Calu3 (cell line): ENCODE measurements around the gene ATP2C2. TPM values are rescaled to one million over a fixed set of nuclear protein-coding genes. Genes with fewer than 3 reads are reported as not detected.
"Not testable (repeated sequence)": the region's sequence is repeated elsewhere in the genome, so short reads cannot be mapped to it uniquely, and the experiment has no call there.

Experiments used
- BruUV-seq: library from RNA; stranded (reverse); fragments of 400-500 nt; replicated peaks from 2 replicates; lab custom pipeline; 2021; lab: Mats Ljungman, UMichigan
- CTCF ChIA-PET: fragments of 300-600 bp; sonication (Branson Sonifier 250); formaldehyde crosslinking; loops from one replicate; lab custom pipeline; 2022; ENCODE audit warnings: antibody characterized with exemption; lab: Charles Lee
- DNase-seq: peaks from one replicate; pipeline ENCODE4 v3.0.0; 2022
- H3K27ac Mint-ChIP-seq: one replicate; pipeline ENCODE4 v1.8.0; 2022; ENCODE audit warnings: mixed read lengths; ENCODE audit not compliant: unreplicated experiment
- H3K27me3 Mint-ChIP-seq: one replicate; pipeline ENCODE4 v1.8.0; 2022; ENCODE audit warnings: mixed read lengths; ENCODE audit not compliant: unreplicated experiment
- H3K36me3 Mint-ChIP-seq: one replicate; pipeline ENCODE4 v1.8.0; 2022; ENCODE audit warnings: mild to moderate bottlenecking, moderate library complexity, mixed read lengths; ENCODE audit not compliant: insufficient read depth, unreplicated experiment
- H3K4me1 Mint-ChIP-seq: one replicate; pipeline ENCODE4 v1.8.0; 2022; ENCODE audit warnings: mild to moderate bottlenecking, low read depth, mixed read lengths; ENCODE audit not compliant: unreplicated experiment
- H3K4me3 Mint-ChIP-seq: one replicate; pipeline ENCODE4 v1.8.0; 2022; ENCODE audit warnings: mild to moderate bottlenecking, low read depth, moderate library complexity, mixed read lengths; ENCODE audit not compliant: unreplicated experiment
- H3K9me3 Mint-ChIP-seq: one replicate; pipeline ENCODE4 v1.8.0; 2022; ENCODE audit warnings: low read depth, mixed read lengths; ENCODE audit not compliant: unreplicated experiment
- intact Hi-C: fragments of 100-400 bp; cut with micrococcal nuclease; formaldehyde crosslinking; loops from one replicate; pipeline ENCODE4 v1.10.0; 2022; ENCODE audit not compliant: unreplicated experiment
- total RNA-seq: library from RNA; stranded (reverse); gene quantifications from 2 replicates; pipeline ENCODE4 v1.2.3, GENCODE V29; 2022
- TF ChIP-seq, protein P1 (sequence below): fragments of 200-600 bp; IDR thresholded peaks from one replicate; pipeline ENCODE4 v1.8.0; 2022; ENCODE audit warnings: antibody characterized with exemption; ENCODE audit not compliant: unreplicated experiment

The ATP2C2 gene
- total RNA-seq, 1 experiment from 2014 or later, result 30.5 TPM

DNA sequence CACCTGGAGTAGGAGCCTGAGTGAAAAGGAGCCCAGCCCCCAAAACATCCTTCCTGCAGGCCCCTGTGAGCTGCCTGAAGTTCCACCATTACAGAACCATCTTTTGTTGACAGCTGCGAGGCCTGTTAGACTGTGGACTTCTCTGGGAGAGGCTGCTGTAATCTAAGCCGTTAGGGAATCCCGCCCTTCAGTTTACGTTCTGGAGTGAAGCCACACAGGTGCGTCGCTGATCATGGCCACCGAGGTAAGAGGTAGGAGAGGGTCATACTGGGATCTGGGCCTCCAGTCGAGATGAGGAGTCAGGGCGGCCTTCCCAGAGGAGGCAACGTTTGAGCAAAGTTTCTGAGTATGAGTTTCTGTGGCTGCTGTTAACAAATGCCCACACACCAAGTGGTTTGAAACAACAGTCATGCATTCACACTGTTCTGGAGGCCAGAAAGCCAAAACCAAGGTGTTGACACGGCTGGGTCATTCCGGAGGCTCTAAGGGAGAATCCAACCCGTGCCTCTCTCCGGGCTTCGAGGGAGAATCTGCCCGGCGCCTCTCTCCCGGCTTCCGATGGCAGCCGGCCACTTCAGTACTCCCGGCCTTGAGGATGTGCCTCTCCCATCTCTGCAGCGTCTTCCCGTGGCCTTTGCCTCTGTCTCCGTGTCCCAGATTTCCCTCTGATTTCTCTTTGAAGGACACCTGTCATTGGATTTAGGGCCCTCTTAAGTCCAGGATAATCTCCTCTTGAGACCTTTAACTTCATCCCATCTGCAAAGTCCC is 26.6 kb upstream of the ATP2C2 start:
- no TSS peak for BruUV-seq
- Mint-ChIP-seq H3K9me3 (peaks cover 5% of the 10 kb centered on the region), H3K36me3 (no peaks in the 10 kb centered on the region), H3K4me3 (no peak overlapping the region), H3K27me3 (peaks cover 16% of the 10 kb centered on the region), H3K27ac (no peak overlapping the region), H3K4me1 (no peaks in the 10 kb centered on the region)
- no peak for DNase-seq
- CTCF ChIA-PET, result no interaction called here
- TF ChIP-seq, protein P1, sequence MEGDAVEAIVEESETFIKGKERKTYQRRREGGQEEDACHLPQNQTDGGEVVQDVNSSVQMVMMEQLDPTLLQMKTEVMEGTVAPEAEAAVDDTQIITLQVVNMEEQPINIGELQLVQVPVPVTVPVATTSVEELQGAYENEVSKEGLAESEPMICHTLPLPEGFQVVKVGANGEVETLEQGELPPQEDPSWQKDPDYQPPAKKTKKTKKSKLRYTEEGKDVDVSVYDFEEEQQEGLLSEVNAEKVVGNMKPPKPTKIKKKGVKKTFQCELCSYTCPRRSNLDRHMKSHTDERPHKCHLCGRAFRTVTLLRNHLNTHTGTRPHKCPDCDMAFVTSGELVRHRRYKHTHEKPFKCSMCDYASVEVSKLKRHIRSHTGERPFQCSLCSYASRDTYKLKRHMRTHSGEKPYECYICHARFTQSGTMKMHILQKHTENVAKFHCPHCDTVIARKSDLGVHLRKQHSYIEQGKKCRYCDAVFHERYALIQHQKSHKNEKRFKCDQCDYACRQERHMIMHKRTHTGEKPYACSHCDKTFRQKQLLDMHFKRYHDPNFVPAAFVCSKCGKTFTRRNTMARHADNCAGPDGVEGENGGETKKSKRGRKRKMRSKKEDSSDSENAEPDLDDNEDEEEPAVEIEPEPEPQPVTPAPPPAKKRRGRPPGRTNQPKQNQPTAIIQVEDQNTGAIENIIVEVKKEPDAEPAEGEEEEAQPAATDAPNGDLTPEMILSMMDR, result no peak
- intact Hi-C loops, result no loop called here

- CTCF ChIA-PET, H3K36me3 Mint-ChIP-seq, H3K4me3 Mint-ChIP-seq, intact Hi-C loops, H3K9me3 Mint-ChIP-seq, DNase-seq, BruUV-seq, H3K27ac Mint-ChIP-seq, H3K4me1 Mint-ChIP-seq: not testable (repeated sequence)
- peaks cover 24% of the 10 kb centered on the region for H3K27me3 Mint-ChIP-seq
Measured at GRCh38 chr16:84343800-84344199, 24.5 kb upstream of the ATP2C2 start.

DNA sequence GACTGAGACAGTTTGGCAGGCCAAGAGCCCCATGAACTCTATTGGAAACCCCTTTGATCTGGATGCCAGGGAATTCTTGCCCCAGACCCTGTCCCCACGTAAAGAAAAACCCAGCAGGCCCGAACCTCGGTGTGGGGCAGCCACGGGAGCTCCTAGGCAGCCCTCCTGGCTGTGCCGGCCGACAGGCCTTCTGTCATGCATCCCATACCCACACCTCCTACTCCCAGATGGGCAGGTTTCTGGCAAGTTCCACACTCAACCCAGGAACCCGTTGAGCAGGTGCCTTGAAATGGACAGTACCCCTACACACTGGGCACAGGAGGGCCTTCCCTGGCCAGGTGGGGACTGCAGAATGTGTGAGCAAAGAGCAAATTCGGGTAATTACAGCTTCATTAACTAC is 23.6 kb upstream of the ATP2C2 start:
- DNase-seq, result no peak
- H3K4me3 Mint-ChIP-seq, result no peak overlapping the region
- no TSS peak for BruUV-seq
- no peaks in the 10 kb centered on the region for H3K4me1 Mint-ChIP-seq
- no peak overlapping the region for H3K27ac Mint-ChIP-seq
- no peaks in the 10 kb centered on the region for H3K9me3 Mint-ChIP-seq
- TF ChIP-seq, protein P1, result no peak
- CTCF ChIA-PET, result no interaction called here
- no peaks in the 10 kb centered on the region for H3K36me3 Mint-ChIP-seq
- intact Hi-C loops, result no loop called here
- H3K27me3 Mint-ChIP-seq, result peaks cover 34% of the 10 kb centered on the region

GRCh38 chr16:84347161-84347560 is 21.2 kb upstream of the ATP2C2 start:
- CTCF ChIA-PET, result no interaction called here
- intact Hi-C loops, result no loop called here
- TF ChIP-seq, protein P1, result no peak
- BruUV-seq, result no TSS peak
- no peak for DNase-seq
- Mint-ChIP-seq H3K4me3 (no peak overlapping the region), H3K27ac (no peak overlapping the region), H3K36me3 (no peaks in the 10 kb centered on the region), H3K4me1 (no peaks in the 10 kb centered on the region), H3K9me3 (no peaks in the 10 kb centered on the region), H3K27me3 (peaks cover 43% of the 10 kb centered on the region)

- no peak overlapping the region for H3K27ac Mint-ChIP-seq
- no peak for DNase-seq
- no peaks in the 10 kb centered on the region for H3K36me3 Mint-ChIP-seq
- intact Hi-C loops, result no loop called here
- H3K27me3 Mint-ChIP-seq, result peaks cover 43% of the 10 kb centered on the region
- BruUV-seq, result no TSS peak
- TF ChIP-seq, protein P1, result no peak
- no peaks in the 10 kb centered on the region for H3K4me1 Mint-ChIP-seq
- H3K9me3 Mint-ChIP-seq, result no peaks in the 10 kb centered on the region
- CTCF ChIA-PET, result no interaction called here
- no peak overlapping the region for H3K4me3 Mint-ChIP-seq
Measured at GRCh38 chr16:84348386-84348888, 19.9 kb upstream of the ATP2C2 start.
